ENCODE data around the gene PLOD1.
"Not testable (repeated sequence)": the region's sequence is repeated elsewhere in the genome, so short reads cannot be mapped to it uniquely, and the experiment has no call there.

- not testable (repeated sequence) for TF ChIP-seq TEAD1 (CRISPR knock-in tag; IDR thresholded peaks at IDR 0.05); JUN (CRISPR knock-in tag; IDR thresholded peaks at IDR 0.05); USF1 (CRISPR knock-in tag; IDR thresholded peaks at IDR 0.05); CTCF (IDR thresholded peaks at IDR 0.05); CREB1 (CRISPR knock-in tag; IDR thresholded peaks at IDR 0.05); ZNF423 (CRISPR knock-in tag; IDR thresholded peaks at IDR 0.05); NFATC4 (CRISPR knock-in tag; IDR thresholded peaks at IDR 0.05); GABPB1 (CRISPR knock-in tag; IDR thresholded peaks at IDR 0.05); ZNF317 (CRISPR knock-in tag; IDR thresholded peaks at IDR 0.05; ENCODE audit: borderline replicate concordance, low read depth)
Observed at GRCh38 chr1:11912482-11913216, 21.9 kb upstream of the PLOD1 start.

Data from WTC11 (cell line).